ENCODE measurements around the gene MMEL1.
A peak's percentile ranks its signal among the peaks of the same experiment; 100 is the strongest.
"Not testable (repeated sequence)": the region's sequence is repeated elsewhere in the genome, so short reads cannot be mapped to it uniquely, and the experiment has no call there.

The MMEL1 gene

DNA sequence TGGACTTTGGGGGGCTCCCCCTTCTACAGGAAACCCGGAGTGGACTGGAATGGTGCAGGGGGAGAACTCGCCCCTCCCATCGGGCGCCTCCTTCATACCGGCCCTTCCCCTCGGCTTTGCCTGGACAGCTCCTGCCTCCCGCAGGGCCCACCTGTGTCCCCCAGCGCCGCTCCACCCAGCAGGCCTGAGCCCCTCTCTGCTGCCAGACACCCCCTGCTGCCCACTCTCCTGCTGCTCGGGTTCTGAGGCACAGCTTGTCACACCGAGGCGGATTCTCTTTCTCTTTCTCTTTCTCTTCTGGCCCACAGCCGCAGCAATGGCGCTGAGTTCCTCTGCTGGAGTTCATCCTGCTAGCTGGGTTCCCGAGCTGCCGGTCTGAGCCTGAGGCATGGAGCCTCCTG lies 76.5 kb downstream of the MMEL1 start, which contains the start of gene TNFRSF14:
Gene TNFRSF14 (plus strand): TSS at position 95 of the 401 bp plus-strand sequence. CDS start 294 bp downstream, at position 389.
- DNase-seq: peak; percentile 50

DNA sequence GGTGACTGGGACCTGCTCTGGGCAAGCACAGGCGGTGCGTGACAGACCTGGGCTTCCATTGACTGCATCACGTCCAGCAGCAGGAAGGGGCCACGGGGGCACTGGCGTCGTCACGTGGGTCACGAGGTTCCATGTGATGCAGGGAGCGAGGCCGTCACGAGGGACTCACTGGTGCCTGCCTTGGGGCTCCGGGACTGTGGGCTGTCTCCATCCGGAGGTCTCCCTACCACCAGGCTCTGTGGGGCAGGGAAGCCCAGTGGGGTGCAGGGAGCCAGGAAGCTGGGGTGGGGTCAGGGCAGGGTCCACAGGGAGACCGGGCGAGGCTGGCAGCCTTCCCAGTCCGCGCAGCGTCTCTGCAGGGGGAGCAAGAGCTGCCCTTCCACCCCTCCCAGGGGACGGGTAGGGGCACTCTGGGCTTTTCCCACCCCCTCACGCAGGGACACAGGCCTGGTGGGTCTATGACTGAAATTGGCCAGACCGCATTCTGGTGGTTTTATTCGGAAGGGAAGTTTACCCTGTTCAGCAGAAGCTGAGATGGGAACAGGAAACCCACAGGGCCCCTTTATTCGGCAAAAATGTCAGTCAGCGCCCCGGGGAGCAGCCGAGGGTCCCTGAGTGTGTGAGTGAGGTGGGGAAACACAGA lies 77.1 kb downstream of the MMEL1 start:
- no peak for DNase-seq

DNA sequence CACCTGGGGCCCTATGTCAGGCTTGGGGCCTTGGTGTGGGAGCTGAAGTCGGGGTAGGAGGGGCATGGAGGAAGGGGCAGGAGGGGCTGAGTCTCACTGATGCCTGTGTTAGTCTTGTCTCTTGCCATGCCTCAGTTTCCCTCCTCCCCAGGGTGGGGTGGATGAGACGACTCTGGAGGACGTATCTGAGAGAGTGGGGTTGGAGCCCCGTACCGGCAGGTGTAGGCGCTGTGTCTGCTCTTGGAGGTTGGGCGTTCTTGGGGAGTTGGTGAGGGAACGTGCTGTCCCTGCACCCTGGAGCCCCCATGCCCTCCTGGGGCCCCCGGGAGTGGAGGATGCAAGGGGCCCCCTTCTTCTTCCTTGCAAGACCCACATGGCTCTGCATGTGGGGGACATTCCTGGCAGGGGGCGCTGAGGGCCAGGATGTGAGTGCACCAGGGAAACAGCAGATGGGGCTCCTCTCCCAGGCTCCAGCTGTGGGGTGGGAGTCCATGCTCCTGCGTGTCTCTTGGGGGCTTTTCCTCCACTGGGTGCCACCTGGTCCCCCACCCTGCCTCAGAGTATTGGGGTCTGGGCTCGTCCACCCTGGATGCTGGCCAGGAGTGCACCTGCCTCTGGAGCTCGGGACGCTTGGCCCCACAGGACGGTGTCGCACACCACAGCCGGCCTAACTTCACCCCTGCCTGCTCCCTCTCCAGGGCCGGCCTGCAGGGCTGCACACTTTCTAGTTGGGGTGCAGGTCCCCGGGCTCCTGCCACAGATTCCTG lies 78.0 kb downstream of the MMEL1 start:
- no peak for DNase-seq

DNA sequence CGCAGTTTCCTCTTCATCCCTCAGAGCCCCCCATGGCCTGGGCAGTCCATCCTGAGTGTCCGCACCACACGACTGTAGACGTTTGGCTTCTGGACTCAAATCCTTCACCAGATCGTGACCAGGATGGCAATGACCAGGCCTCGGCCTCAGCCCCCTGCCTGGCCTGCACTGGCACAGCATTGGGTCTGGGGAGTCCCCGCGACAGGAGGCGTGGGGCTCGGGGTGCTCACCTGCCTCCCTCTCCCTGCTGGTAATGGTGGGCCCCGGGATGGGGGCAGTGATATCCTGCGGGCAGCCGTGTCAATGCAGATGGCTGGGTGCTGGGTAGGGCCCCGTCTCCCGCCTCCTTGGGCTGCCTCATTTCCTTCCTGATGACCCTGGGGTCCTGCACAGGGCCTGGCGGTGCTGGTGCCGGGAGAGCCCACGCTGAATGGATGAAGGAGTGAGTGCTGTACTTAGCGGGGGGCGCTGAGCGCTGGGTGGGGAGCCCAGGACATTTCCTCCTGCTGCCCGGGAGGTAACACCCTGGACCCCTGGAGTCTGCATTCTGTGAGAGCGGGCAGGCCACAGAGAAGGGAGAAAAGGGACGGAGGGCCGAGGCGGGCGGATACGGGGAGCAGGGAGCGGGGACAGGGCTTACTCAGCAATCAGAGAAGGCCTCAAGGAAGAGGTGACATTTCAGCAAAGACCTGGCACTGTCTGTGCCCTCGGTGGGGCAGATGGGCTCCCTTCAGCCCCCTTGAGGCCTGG lies 78.8 kb downstream of the MMEL1 start:
- DNase-seq: no peak

DNA sequence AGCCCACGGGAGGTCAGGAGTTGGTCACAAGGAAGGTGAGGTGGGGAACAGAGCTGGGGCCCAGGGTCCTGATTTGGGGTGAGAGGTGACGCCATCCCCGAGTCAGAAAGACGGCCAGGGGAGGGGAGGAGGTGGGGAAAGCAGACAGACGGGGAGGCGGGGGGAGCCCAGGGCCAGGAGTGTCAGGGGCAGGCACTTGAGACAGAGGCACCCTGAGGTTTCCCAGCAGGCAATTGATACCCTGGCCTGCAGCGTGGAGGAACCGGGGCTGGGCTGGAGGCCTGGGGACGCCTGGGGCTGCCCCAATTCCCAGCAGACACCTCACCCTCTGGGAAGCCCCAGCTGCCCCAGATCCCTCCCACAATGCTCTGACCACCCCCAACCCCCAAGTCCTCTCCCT lies 79.7 kb downstream of the MMEL1 start:
- DNase-seq: not testable (repeated sequence)

DNA sequence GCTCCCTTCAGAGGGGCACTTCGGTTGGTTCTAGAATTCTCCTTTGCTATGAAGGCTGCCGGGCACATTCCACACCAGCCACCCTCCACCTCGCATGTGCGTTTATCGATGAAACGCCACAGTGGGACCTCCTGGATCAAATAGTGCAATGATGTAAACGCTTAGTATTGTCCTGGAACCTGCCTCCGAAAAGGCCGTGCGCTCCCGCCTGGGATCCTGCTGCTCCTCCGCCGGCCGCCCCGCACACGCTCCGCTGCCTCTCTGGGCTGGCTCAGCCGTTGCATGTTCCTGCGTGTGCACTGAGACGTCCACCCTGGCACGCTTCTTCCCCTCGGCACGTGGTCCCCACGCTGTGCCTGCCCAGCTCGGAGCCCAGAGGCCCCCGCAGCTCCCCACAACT lies 80.6 kb downstream of the MMEL1 start:
- DNase-seq: no peak

DNA sequence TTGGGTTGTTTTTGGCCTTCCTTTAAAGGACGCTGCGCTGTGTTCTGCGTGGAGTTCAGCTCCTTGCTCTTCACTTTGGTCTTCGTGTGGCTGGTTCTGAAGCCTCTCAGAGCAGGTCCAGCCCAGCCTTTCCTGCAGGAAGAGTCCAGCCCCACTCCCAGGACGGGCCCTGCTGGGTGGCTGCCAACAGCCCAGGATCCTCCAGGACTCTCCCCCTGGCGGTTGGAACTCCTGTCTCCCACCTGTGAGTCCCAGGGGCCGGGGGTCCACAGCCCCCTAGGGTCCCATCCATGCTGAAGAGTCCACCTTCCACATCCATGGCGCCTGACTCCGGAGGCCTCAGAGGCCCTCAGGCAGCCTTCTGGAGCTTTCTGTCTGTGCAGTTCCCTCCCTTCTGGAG lies 81.3 kb downstream of the MMEL1 start:
- DNase-seq: not testable (repeated sequence)

DNA sequence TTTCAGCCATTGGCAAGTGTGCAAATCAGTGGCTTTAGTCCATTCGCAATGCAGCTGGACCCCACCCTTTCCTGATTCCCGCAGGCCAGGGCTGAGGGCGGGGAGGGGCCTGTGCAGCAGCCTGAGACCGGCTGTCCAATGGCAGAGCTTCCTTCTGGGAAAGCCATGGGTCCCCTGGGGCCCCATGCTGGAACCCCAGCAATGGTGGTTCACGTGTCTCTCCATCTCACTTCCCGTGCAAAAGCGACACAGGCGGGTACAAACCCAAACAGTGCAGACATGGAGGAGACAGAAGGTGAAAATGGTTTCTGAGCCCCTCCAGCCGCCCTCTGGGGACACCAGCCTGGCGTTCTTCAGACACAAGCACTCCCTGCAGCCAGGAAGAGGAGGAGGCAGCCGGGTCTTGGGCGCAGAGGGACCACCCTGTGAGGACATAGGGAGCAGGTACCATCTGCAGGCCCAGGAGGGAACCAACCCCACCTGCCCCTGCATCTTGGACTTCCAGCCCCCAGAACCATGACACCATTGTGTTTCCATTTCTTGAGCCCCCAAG lies 82.4 kb downstream of the MMEL1 start:
- not testable (repeated sequence) for DNase-seq

DNA sequence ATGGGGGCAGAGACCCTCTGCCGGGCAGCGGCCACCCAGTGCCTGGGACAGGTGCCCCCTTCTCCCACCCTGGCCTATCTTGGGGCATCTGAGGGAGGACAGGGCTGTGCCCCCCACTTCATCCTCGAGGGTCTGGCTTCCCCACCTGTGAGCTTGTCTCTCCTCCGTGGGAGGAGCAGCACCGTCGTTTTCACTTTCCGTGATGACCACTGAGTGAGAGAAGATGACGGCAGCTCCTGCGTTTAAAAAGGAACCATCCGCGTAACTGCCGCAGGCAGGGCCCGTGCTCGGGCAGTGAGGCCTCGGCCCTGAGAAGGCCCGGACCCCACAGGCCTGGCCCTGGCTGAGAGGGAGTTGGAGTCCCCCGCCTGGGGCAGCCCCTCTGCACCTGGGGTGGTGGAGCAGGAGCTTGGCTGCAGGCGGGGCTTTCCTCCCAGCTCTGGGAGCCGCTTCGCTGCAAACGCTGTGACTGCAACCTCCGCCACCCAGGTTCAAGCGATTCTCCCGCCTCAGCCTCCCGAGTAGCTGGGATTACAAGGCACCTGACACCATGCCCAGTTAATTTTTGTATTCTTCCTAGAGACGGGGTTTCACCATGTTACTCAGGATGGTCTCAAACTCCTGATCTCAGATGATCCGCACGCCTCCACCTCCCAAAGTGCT lies 83.3 kb downstream of the MMEL1 start:
- DNase-seq: not testable (repeated sequence)

DNA sequence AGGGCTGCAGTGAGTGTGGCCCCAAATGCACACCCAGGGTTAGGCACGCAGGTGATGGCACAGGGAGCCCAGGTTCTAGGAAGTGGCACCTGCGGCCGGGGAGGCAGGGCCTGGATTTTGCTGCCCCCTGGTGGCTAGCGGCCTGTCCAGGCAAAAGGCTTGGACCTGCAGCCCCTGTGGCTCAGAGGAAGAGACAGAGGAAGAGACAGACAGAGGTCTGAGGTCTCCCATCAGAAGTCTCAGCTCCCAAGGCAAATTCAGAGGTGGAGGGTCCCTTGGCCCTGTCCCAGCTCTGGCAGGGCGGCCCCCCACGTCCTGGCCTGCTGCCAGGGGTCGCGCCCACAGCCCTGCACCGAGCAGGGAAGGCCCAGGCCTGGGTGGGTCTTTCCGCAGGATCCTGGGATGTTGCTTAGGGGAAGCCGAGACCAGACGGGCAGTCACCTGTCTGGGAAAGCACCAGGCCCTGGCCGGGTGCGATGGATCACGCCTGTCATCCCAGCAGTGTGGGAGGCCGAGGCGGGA lies 84.7 kb downstream of the MMEL1 start:
- DNase-seq: peak; percentile 65

DNA sequence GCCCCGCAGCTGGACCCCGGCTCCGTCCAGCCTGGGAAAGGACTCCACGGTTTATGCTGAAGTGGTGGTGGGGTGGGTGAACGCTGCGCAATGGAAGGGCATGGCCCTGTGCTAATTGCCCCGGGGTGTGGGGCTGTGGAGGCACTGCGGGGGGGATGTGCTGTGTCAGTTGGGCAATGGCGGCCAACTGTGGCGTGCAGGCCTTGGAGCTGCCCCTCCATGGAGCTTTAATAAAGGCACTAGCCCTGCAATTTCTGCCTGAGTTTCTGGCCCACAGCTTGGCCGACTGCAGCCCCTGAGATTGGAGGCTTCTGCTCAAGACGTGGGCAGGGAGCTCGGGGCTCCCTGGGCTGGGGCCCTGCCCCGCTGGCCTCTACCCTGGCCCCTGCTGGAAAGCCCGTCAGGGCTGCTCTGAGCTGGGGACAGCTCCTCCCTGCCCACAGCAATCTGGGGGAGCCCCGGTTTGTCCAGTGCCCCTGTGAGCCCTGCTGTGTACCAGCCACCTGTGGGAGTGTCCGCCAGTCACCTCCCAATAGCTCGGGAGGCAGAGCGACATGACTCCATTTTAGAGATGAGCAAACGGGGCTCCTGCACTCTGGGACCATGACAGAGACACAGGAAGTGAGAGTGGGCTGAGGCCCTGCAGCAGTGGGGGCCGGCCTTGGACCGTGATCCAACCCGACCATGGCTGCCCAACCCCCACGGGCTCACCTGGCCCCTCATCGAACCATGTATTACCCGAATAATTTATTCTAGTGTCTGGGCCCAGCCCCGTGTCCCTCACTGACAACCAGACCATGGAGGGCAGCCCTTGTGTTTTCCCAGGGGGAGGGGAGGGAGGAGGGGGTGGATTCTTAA lies 85.4 kb downstream of the MMEL1 start:
- DNase-seq: no peak

DNA sequence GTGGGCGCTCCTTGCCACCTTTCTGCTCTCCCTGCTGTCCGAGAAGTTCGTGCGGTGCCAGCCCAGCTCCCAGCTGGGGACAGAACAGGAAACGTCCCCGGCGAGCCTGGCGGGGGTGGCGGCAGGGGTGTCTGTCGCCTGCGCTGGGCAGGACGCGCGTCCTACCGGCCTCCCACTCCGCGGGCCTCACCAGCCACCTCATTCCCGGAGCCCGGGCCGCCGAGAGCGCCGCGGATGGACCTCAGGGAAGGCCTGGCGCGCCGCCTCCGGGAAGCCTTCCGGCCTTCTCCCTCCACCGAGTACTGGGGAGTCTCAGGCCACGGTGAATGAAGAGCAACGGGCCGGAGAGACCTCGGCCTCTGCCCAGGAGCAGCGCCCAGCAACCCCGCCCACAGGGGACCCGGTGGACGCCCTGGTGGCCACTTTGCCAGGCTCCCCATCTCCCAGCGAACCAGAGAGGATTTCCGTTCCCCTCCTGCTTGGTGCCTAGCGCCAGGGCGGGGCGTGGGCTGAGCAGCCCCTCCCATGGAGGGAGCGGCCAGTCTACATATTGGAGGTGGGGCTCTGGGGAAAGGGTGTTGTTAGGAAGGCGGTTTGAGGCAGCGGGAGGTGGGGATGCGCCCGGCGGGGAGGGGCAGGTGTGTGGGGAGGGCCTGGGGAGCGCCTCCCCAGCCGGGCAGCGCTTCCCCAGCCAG lies 86.2 kb downstream of the MMEL1 start:
- DNase-seq: peak; percentile 89

DNA sequence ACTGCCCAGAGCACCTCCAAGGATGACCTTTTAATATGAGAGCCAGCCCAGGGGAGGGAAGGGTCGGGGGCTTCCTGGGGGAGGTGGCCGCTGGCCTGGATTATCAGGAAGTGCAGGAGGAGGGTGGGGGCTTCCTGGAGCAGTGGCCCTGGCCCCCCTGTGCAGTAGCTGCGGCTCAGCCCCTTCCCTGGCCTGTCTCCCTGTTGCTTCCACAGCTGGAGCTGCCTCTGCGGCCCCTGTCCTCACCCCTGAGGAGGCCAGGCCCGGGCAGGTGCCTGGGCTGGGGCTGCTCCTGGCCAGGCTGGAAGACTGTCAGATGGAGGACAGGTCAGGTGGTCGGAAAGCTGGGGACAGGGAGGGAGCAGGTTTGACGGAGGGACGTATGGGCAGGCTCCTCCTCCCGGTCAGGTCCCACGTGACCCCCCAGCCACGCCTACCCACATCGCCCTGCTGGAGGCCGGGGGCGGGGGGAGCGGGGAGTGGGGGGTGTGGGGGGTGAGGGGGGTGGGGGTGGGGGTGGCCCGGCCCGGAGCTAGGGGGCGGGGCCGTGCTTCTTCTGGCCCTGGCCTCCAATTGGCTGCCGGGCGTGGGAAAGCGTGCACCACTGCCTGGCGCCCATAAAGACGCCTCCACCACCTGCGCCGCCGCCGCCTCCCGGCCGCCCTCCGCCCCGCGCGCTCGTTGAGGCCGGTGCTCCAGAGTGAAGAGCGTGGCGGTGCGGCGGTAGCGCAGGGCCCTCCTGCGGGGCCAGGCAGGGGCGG lies 86.9 kb downstream of the MMEL1 start:
- peak; percentile 85 for DNase-seq

DNA sequence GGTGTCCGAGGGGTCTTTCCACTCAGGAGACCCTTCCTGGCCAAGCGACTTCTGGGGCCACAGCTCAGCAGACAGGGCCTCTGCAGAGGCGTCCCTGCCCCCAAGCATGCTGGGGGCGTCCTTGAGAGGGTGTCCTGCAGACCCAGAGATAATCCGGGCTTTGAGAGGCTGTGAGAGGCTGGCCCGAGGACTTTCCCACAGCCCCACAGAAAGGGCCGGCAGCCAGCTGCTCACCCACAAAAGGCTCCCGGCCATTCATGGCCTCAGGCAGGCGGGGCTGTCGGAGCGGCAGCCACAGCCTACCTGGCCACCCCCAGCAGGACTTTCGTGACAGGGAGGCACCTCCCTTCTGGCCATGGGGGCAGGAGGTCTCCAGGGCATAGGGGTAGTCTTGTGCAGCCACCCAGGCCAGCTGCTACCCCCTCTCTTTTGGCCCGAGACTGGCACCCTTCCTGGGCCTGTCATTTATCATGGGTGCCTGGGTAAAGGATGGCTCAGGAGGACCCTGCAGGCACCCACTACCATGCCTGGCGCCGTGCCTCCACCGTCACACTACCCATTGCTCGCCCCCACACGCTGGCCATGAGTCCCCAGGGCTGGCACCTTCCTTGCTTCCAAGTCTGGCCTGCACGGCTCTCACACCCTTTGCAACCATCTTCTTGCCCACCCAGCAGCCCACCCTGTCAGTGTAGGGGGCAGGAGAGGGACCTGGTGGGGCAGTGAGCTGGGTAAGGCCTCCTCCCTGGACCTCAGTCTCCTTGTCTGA lies 87.8 kb downstream of the MMEL1 start:
- DNase-seq: no peak

DNA sequence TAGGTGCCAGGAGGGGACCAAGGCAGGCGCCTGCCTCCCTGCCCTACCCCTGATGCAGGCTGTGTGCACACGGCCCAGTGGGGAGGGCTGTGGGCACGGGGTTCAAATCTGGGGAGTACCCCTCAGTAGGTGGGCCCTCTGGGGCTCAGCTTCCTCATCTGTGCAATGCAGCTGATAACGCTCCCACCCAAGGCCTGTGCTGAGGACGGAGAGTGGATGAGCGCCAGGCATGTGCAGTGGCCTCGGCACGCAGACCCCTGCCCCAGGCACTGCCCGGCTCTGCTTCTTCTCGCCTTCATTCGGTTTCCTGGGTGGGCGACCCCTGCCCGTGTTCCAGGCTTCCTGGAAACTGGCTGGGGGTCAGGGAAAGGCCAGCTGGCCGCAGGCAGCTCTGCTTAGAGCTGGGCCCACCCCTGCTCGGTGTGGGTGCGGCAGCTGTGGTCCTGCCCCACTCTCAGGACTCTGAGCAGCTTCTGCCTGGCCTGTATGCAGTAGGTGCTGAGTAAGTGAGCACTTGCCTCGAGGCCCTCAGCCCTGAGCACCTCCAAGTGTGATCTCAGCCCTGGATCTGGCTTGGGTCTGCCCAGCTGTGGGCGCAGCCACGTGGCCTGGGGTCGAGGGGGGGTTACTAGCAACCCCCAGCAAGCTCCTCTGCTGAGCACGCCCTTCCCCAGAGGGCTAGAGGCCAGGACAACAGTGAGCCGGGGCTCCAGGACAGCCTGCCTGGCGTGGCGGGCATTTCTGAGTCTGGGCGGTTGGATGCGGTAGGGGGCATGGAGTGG lies 88.5 kb downstream of the MMEL1 start:
- no peak for DNase-seq

DNA sequence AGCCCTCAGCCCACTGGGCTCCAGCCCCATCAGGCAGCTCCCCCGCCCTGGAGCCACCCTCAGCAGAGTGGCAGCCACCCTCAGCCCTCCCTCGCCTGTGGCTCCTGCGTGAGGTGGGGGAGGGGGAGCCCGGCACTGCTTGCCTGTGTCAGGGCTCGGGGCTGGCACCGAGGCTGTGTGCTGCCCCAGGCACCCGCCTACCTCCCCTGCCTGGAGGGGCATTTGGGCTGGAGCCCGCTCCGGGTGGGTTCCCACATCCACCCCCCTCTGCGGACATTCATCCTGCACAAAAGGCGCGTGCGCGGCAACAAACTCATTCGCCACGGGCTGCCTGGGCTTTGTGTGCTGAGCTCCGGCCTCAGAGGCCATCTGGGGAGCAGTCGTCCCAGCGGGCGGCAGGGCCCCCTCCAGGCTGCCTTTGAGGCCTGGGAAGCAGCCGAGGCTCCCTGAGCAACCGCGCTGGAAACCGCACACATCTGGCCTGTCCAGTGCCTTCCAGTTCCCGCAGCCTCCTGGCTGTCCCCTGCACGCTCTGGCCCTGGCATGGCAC lies 89.2 kb downstream of the MMEL1 start:
- DNase-seq: peak; percentile 53

DNA sequence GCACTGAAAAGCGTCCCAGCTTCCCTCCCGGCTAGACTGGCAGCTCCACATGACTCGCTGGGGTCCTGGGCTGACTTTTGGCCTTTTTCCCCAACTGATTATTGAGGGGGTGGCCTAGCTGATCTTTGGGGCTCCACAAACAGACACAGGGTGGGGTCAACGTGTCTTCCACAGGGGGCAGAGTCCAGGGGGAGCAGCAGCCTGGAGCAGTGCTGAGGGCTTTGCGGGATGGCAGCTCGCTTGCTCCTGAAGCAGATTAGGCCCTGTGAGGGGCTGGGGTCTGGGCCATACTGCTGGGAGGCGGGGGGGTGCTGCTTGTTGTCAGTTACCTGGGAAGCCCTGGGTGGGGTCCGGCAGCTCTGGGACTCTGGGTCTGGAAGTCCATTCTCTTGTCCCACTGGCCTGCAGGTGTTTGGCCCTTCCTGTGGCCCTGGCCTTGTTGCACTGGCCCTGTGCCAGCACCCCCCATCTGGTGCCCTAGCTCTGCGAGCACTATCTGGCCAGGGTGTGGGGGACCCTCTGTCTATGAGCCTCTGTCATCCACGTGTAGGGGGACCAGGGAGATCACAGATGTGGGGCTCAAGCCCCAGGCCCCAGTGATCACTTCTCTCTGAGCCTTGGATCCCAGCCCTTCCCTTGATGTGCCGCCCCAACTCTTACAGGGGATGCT lies 90.4 kb downstream of the MMEL1 start:
- no peak for DNase-seq
